Measurements from ENCODE around the gene VPS35. TPM values are rescaled to one million over a fixed set of nuclear protein-coding genes. Genes with fewer than 3 reads are reported as not detected.

Gene VPS35
- total RNA-seq, 4 donors from 2014 or later, result 30.0 to 60.1 (median 41.4) TPM

GRCh38 chr16:46613352-46613751 is 75.6 kb downstream of the VPS35 start:
- no peak for ATAC-seq
- in situ Hi-C loops (cut with MboI; ENCODE audit: low sequenced_read_pairs in 4 of 4), result no loop called here
- no peaks in the 10 kb centered on the region for H3K9me3 ChIP-seq

GRCh38 chr16:46612121-46612520 is 76.9 kb downstream of the VPS35 start:
- TF ChIP-seq POLR2A (IDR thresholded peaks at IDR 0.05) (no peak), CTCF (IDR thresholded peaks at IDR 0.05 in 4 of 5, conservative IDR thresholded peaks at IDR 0.05 in 1 of 5) (no peak)
- no peak for DNase-seq
- in situ Hi-C loops (cut with MboI; ENCODE audit: low sequenced_read_pairs in 4 of 4), result no loop called here
- ATAC-seq, result no peak
- Histone ChIP-seq H3K9me3 (no peaks in the 10 kb centered on the region), H3K27me3 (no peaks in the 10 kb centered on the region), H3K4me3 (no peak overlapping the region), H3K4me1 (no peaks in the 10 kb centered on the region), H3K36me3 (no peaks in the 10 kb centered on the region), H3K27ac (no peak overlapping the region)
- intact Hi-C loops (cut with DNase I; ENCODE audit: low total_unique reads), result no loop called here

More at GRCh38 chr16:46613352-46613751, 75.6 kb downstream of the VPS35 start:
- Histone ChIP-seq H3K4me1 (no peaks in the 10 kb centered on the region), H3K4me3 (no peak overlapping the region), H3K36me3 (no peaks in the 10 kb centered on the region), H3K27me3 (no peaks in the 10 kb centered on the region), H3K27ac (no peak overlapping the region)
- intact Hi-C loops (cut with DNase I; ENCODE audit: low total_unique reads), result no loop called here
- no peak for TF ChIP-seq POLR2A (IDR thresholded peaks at IDR 0.05)
- TF ChIP-seq CTCF (IDR thresholded peaks at IDR 0.05 in 4 of 5, conservative IDR thresholded peaks at IDR 0.05 in 1 of 5), result no peak
- DNase-seq, result no peak

GRCh38 chr16:46607529-46607928 is 81.4 kb downstream of the VPS35 start:
- in situ Hi-C loops (cut with MboI; ENCODE audit: low sequenced_read_pairs in 4 of 4), result loop anchor here in 1 of 4 donors (10.0 kb wide), 1 partner anchor 53 kb away; no protein-coding TSS in a partner anchor
- ATAC-seq, result no peak
- DNase-seq, result no peak

GRCh38 chr16:46606231-46606630 is 82.7 kb downstream of the VPS35 start:
- Histone ChIP-seq H3K4me1 (no peaks in the 10 kb centered on the region), H3K27me3 (no peaks in the 10 kb centered on the region), H3K27ac (no peak overlapping the region), H3K4me3 (no peak overlapping the region), H3K36me3 (no peaks in the 10 kb centered on the region), H3K9me3 (no peaks in the 10 kb centered on the region)
- intact Hi-C loops (cut with DNase I; ENCODE audit: low total_unique reads) (loop anchor here (2.0 kb wide), 1 partner anchor 51 kb away; no protein-coding TSS in a partner anchor), in situ Hi-C loops (cut with MboI; ENCODE audit: low sequenced_read_pairs in 4 of 4) (loop anchor here in 1 of 4 donors (10.0 kb wide), 1 partner anchor 51 kb away; no protein-coding TSS in a partner anchor)
- ATAC-seq (no peak), DNase-seq (no peak)
- TF ChIP-seq CTCF (IDR thresholded peaks at IDR 0.05 in 4 of 5, conservative IDR thresholded peaks at IDR 0.05 in 1 of 5), result no peak
- TF ChIP-seq POLR2A (IDR thresholded peaks at IDR 0.05), result no peak

More at GRCh38 chr16:46607529-46607928, 81.4 kb downstream of the VPS35 start:
- Histone ChIP-seq H3K4me3 (no peak overlapping the region), H3K36me3 (no peaks in the 10 kb centered on the region), H3K9me3 (no peaks in the 10 kb centered on the region), H3K27me3 (no peaks in the 10 kb centered on the region), H3K27ac (no peak overlapping the region), H3K4me1 (no peaks in the 10 kb centered on the region)
- intact Hi-C loops (cut with DNase I; ENCODE audit: low total_unique reads), result loop anchor here (2.0 kb wide), 1 partner anchor 53 kb away; no protein-coding TSS in a partner anchor
- TF ChIP-seq POLR2A (IDR thresholded peaks at IDR 0.05), result no peak
- TF ChIP-seq CTCF (IDR thresholded peaks at IDR 0.05 in 4 of 5, conservative IDR thresholded peaks at IDR 0.05 in 1 of 5), result peak in 4 of 5 experiments; percentile 12 to 48 (median 28)

Other genes with a start within 250 kb of the VPS35 start
- gene SHCBP1, start 67.8 kb downstream of the VPS35 start, total RNA-seq, result 1 to 10 TPM in 1 of 4 donors, under 1 TPM in 1, not detected in 2; 0.13 to 1.3 TPM
- gene ORC6, start 481 bp upstream of the VPS35 start, total RNA-seq, result 1 to 10 TPM in 3 of 4 donors, under 1 TPM in 1; 0.40 to 5.7 (median 1.2) TPM
- gene MYLK3, start 59.2 kb upstream of the VPS35 start, total RNA-seq, result 1 to 10 TPM; 2.4 to 9.2 (median 5.2) TPM
- 10 to 100 TPM; 13.5 to 22.4 (median 20.3) TPM for gene C16orf87, start 142.0 kb upstream of the VPS35 start, total RNA-seq
- 100 to 1,000 TPM in 1 of 4 donors, 10 to 100 TPM in 3; 13.5 to 112 (median 55.7) TPM for gene GPT2, start 195.2 kb upstream of the VPS35 start, total RNA-seq

Data from gastrocnemius medialis (tissue), 4 donors.